Brain microvascular endothelial cell (primary cell): ENCODE results near the gene WDR83.
A peak's percentile ranks its signal among the peaks of the same experiment; 100 is the strongest.

Source experiments
- DNase-seq: peaks from one replicate; pipeline ENCODE4 v3.0.0-alpha.2; 2020
- H3K27ac ChIP-seq: fragments of 250-450 bp; sonication (Bioruptor Pico); 2 replicates; pipeline ENCODE4 v1.5.1; 2020; ENCODE audit warnings: mild to moderate bottlenecking, moderate library complexity
- H3K27me3 ChIP-seq: fragments of 250-450 bp; sonication (Bioruptor Pico); replicated peaks from 2 replicates; pipeline ENCODE4 v1.5.1; 2020; ENCODE audit warnings: mild to moderate bottlenecking
- H3K36me3 ChIP-seq: fragments of 250-450 bp; sonication (Bioruptor Pico); replicated peaks from 2 replicates; pipeline ENCODE4 v1.5.1; 2020; ENCODE audit warnings: mild to moderate bottlenecking
- H3K4me3 ChIP-seq: 2 replicates; pipeline ENCODE4 v1.5.1; 2011; ENCODE audit warnings: low read depth, mild to moderate bottlenecking, control low read depth, low read length, moderate library complexity
- CTCF ChIP-seq: IDR thresholded peaks from 2 replicates; pipeline ENCODE4 v1.5.1; 2011; ENCODE audit warnings: low read depth, mild to moderate bottlenecking, moderate library complexity, low read length, control low read depth, inconsistent platforms; ENCODE audit errors: missing control alignments
- in situ Hi-C: cut with HindIII; loops from 2 replicates; pipeline ENCODE4 v1.10.0; 2017; ENCODE audit warnings: low sequenced_read_pairs, low pct_ligation_motif_present

Gene WDR83

GRCh38 chr19:12648088-12648487, 18.5 kb upstream of the WDR83 start:
- DNase-seq, result no peak
- Histone ChIP-seq H3K27ac (no peak overlapping the region), H3K27me3 (no peaks in the 10 kb centered on the region), H3K4me3 (peak overlapping the region; percentile 9), H3K36me3 (peaks cover 3% of the 10 kb centered on the region)
- TF ChIP-seq CTCF, result peak; percentile 50
- in situ Hi-C loops, result no loop called here

- DNase-seq, result no peak
- no peak overlapping the region for H3K4me3 ChIP-seq
- no peak for TF ChIP-seq CTCF
- peaks cover 3% of the 10 kb centered on the region for H3K36me3 ChIP-seq
- H3K27ac ChIP-seq, result no peak overlapping the region
- H3K27me3 ChIP-seq, result no peaks in the 10 kb centered on the region
- in situ Hi-C loops, result no loop called here
Measured at GRCh38 chr19:12649941-12650340, 16.7 kb upstream of the WDR83 start.

GRCh38 chr19:12652219-12652618, 14.4 kb upstream of the WDR83 start:
- H3K36me3 ChIP-seq, result peaks cover 13% of the 10 kb centered on the region
- no peak overlapping the region for H3K4me3 ChIP-seq
- no peak overlapping the region for H3K27ac ChIP-seq
- TF ChIP-seq CTCF, result no peak
- DNase-seq, result no peak
- no peaks in the 10 kb centered on the region for H3K27me3 ChIP-seq
- in situ Hi-C loops, result no loop called here

- in situ Hi-C loops, result no loop called here
- H3K27me3 ChIP-seq, result no peaks in the 10 kb centered on the region
- DNase-seq, result no peak
- H3K4me3 ChIP-seq, result no peak overlapping the region
- H3K36me3 ChIP-seq, result peaks cover 24% of the 10 kb centered on the region
- no peak overlapping the region for H3K27ac ChIP-seq
- TF ChIP-seq CTCF, result no peak
Measured at GRCh38 chr19:12655546-12655945, 11.1 kb upstream of the WDR83 start.

GRCh38 chr19:12656899-12657571, 9.6 kb upstream of the WDR83 start:
- peaks cover 25% of the 10 kb centered on the region for H3K36me3 ChIP-seq
- no peak for DNase-seq
- no peak overlapping the region for H3K27ac ChIP-seq

More at GRCh38 chr19:12656899-12657571, 9.6 kb upstream of the WDR83 start:
- in situ Hi-C loops, result no loop called here
- Histone ChIP-seq H3K27me3 (no peaks in the 10 kb centered on the region), H3K4me3 (no peak overlapping the region)
- TF ChIP-seq CTCF, result peak; percentile 24
